Measurements from ENCODE around the gene EDN3. TPM values are rescaled to one million over a fixed set of nuclear protein-coding genes. Genes with fewer than 3 reads are reported as not detected.

EDN3 gene
- total RNA-seq, 2 donors from 2014 or later, result 5.3 to 8.2 TPM

- WGBS, result 71% methylated on average over 6 of the region's 6 CpGs
Observed at GRCh38 chr20:59371431-59371830, 71.0 kb downstream of the EDN3 start.

GRCh38 chr20:59374261-59374660, 73.8 kb downstream of the EDN3 start:
- intact Hi-C loops (cut with DNase I), result no loop called here
- no peaks in the 10 kb centered on the region for H3K4me1 ChIP-seq (replicated peaks)
- H3K27ac ChIP-seq, result no peak overlapping the region
- H3K9me3 ChIP-seq, result no peaks in the 10 kb centered on the region
- H3K27me3 ChIP-seq (replicated peaks; ENCODE audit: insufficient read depth), result no peaks in the 10 kb centered on the region
- 72% methylated on average over 1 of the region's 1 CpG for WGBS
- DNase-seq (ENCODE audit: low spot score), result no peak
- H3K4me3 ChIP-seq, result no peak overlapping the region
- no peak for TF ChIP-seq POLR2AphosphoS5 (IDR thresholded peaks at IDR 0.05)
- H3K36me3 ChIP-seq, result no peaks in the 10 kb centered on the region

More at GRCh38 chr20:59371431-59371830, 71.0 kb downstream of the EDN3 start:
- intact Hi-C loops (cut with DNase I), result no loop called here
- Histone ChIP-seq H3K9me3 (no peaks in the 10 kb centered on the region), H3K36me3 (no peaks in the 10 kb centered on the region), H3K4me1 (replicated peaks) (no peaks in the 10 kb centered on the region), H3K4me3 (no peak overlapping the region), H3K27me3 (replicated peaks; ENCODE audit: insufficient read depth) (no peaks in the 10 kb centered on the region), H3K27ac (no peak overlapping the region)
- TF ChIP-seq POLR2A (IDR thresholded peaks at IDR 0.05) (no peak), POLR2AphosphoS5 (IDR thresholded peaks at IDR 0.05) (no peak), CTCF (IDR thresholded peaks at IDR 0.05) (no peak)
- no peak for DNase-seq (ENCODE audit: low spot score)

- Histone ChIP-seq H3K4me3 (no peak overlapping the region), H3K27ac (no peak overlapping the region), H3K4me1 (replicated peaks) (no peaks in the 10 kb centered on the region), H3K9me3 (no peaks in the 10 kb centered on the region), H3K27me3 (replicated peaks; ENCODE audit: insufficient read depth) (no peaks in the 10 kb centered on the region), H3K36me3 (no peaks in the 10 kb centered on the region)
- intact Hi-C loops (cut with DNase I), result no loop called here
- DNase-seq (ENCODE audit: low spot score), result no peak
- WGBS, result 80% methylated on average over 3 of the region's 3 CpGs
- TF ChIP-seq POLR2A (IDR thresholded peaks at IDR 0.05), result no peak
- no peak for TF ChIP-seq CTCF (IDR thresholded peaks at IDR 0.05)
- no peak for TF ChIP-seq POLR2AphosphoS5 (IDR thresholded peaks at IDR 0.05)
Observed at GRCh38 chr20:59375541-59375940, 75.1 kb downstream of the EDN3 start.

Other genes starting within 250 kb of the EDN3 start
- 1 to 10 TPM in 1 of 2 donors, under 1 TPM in 1; 0.46 to 1.1 TPM for gene ZNF831, start 136.8 kb upstream of the EDN3 start, total RNA-seq

All from prostate gland (tissue), 2 donors.